Activated CD8-positive, alpha-beta memory T cell treated with anti-CD3 and anti-CD28 coated beads, Interleukin-2, amount 50 U/mL, for 24 hours (primary cell): ENCODE results near the gene ADPRHL1.
"Not testable (repeated sequence)": the region's sequence is repeated elsewhere in the genome, so short reads cannot be mapped to it uniquely, and the experiment has no call there.

ENCODE experiments used
- DNase-seq: peaks from one replicate; pipeline ENCODE4 v3.0.0-alpha.2; 2020; ENCODE audit errors: extremely low read depth

Gene ADPRHL1

GRCh38 chr13:113402471-113403254 is 50.6 kb downstream of the ADPRHL1 start:
- DNase-seq: no peak

GRCh38 chr13:113401452-113402415 is 51.6 kb downstream of the ADPRHL1 start:
- no peak for DNase-seq

GRCh38 chr13:113400621-113401451 is 52.5 kb downstream of the ADPRHL1 start:
- no peak for DNase-seq

- no peak for DNase-seq
Measured at GRCh38 chr13:113399755-113400149, 53.5 kb downstream of the ADPRHL1 start.

- no peak for DNase-seq
Measured at GRCh38 chr13:113398963-113399754, 54.1 kb downstream of the ADPRHL1 start.

- DNase-seq: no peak
Measured at GRCh38 chr13:113397608-113398425, 55.5 kb downstream of the ADPRHL1 start.

GRCh38 chr13:113394339-113394640 is 59.0 kb downstream of the ADPRHL1 start:
- DNase-seq: no peak

- peak; percentile 54 for DNase-seq
Measured at GRCh38 chr13:113393563-113394338, 59.5 kb downstream of the ADPRHL1 start.

GRCh38 chr13:113393226-113393562 is 60.1 kb downstream of the ADPRHL1 start:
- DNase-seq: no peak

GRCh38 chr13:113390874-113391497 is 62.3 kb downstream of the ADPRHL1 start:
- no peak for DNase-seq

- DNase-seq: not testable (repeated sequence)
Measured at GRCh38 chr13:113389586-113389985, 63.7 kb downstream of the ADPRHL1 start.

GRCh38 chr13:113387396-113387795 is 65.9 kb downstream of the ADPRHL1 start:
- no peak for DNase-seq

- DNase-seq: no peak
Measured at GRCh38 chr13:113383089-113383488, 70.2 kb downstream of the ADPRHL1 start.

- DNase-seq: not testable (repeated sequence)
Measured at GRCh38 chr13:113382542-113382941, 70.7 kb downstream of the ADPRHL1 start.

GRCh38 chr13:113378825-113379224 is 74.5 kb downstream of the ADPRHL1 start:
- no peak for DNase-seq

- DNase-seq: no peak
Measured at GRCh38 chr13:113374511-113375175, 78.6 kb downstream of the ADPRHL1 start.

GRCh38 chr13:113373811-113374485 is 79.3 kb downstream of the ADPRHL1 start:
- no peak for DNase-seq

GRCh38 chr13:113371701-113372100 is 81.6 kb downstream of the ADPRHL1 start:
- not testable (repeated sequence) for DNase-seq
